Fibroblast of peridontal ligament (primary cell): ENCODE data around the gene SMIM38.
"Not testable (repeated sequence)": the region's sequence is repeated elsewhere in the genome, so short reads cannot be mapped to it uniquely, and the experiment has no call there.

Experiments
- DNase-seq: peaks from one replicate; pipeline ENCODE4 v3.0.0-alpha.2; 2010; ENCODE audit errors: extremely low read depth

The SMIM38 gene

DNA sequence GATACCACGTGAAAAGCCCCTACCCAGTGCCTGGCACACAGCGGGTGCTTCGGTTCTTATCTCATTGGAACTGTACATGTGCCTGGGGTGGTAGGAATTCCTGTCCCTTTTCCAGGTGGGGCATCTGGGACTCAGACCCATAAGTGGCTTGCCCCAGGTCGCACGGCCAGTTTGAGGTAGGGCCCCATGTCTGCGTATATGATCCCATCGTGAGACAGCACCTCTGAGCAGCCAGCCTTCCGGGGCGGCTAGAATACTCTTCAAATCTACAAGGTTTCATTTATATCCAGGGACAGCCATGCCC, 33.5 kb upstream of the SMIM38 start:
- no peak for DNase-seq

GRCh38 chr11:69122630-69123431, 32.9 kb upstream of the SMIM38 start:
- DNase-seq = peak; percentile 35

- DNase-seq = no peak
These were observed 31.9 kb upstream of the SMIM38 start for GRCh38 chr11:69123593-69124545.

DNA sequence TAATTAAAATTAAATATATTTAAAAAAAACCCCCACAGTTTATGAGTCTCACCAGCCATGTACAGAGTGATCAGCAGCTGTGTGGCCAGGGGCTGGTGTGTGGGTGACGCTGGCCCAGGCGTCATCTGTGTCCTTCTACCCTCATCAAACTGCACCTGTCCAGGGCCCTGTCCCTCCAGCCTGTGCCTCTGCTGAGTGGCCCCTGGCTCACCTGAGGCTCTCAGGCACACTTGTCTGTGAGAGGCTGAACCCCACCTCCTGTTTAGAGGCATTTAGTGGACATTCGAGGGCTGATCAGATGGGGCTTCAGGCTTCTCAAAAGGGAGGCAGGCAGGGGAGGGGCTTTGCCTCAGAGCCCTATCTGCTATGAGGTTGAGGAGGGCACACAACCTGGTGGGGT, 29.9 kb upstream of the SMIM38 start:
- DNase-seq = no peak

- no peak for DNase-seq
These were observed 29.4 kb upstream of the SMIM38 start for GRCh38 chr11:69126286-69126685.

DNA sequence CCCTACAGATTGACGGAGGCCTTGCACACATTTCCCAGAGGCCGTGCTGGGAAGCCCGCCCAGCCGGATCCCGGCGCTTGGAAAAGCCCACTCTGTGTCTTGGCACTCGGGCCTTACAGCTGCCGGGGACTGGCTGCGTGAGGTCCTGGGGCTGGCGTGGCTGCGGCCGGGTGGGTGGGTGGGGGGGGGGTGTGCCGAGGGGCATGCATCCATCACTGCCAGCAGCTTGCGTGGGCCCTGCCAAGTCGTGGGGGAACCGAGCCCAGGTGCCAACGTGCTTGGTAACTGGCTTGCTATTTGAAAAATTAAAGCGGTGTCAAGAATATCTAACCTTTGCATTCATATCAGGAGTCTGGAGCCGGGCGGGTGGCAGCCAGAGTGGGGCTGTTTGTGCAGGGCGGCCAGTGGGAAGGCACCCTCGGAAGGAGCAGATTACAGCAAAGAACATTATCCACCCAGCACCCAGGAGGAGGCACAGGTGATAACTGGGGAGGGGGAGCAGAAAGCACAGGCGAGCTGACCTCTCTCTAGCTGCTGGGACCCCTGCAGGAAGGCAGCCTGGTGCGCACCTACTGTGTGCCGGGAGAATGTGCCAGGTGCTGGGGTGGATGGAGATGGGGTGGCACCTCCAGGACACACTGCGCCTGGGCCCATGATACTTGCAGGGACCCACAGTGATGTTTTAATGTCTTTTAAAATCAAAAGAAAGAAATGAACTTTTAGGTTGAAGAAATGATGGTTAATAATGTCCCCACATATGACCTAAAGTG, 28.5 kb upstream of the SMIM38 start:
- no peak for DNase-seq

DNA sequence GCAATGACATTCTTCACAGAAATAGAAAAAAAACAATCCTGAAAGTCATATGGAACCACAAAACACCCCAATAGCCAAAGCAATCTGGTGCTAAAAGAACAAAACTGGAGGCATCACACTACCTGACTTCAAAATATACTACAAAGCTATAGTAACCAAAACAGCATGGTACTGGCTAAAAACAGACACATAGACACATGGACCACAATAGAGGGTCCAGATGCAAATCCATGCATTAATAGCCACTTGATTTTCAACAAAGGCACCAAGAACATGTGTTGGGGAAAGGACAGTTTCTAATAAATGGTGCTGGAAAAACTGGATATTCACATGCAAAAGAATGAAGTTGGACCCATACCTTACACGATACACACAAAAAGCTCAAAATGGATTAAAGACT, 27.9 kb upstream of the SMIM38 start:
- DNase-seq = no peak

GRCh38 chr11:69129053-69129452, 26.7 kb upstream of the SMIM38 start:
- DNase-seq = no peak

DNA sequence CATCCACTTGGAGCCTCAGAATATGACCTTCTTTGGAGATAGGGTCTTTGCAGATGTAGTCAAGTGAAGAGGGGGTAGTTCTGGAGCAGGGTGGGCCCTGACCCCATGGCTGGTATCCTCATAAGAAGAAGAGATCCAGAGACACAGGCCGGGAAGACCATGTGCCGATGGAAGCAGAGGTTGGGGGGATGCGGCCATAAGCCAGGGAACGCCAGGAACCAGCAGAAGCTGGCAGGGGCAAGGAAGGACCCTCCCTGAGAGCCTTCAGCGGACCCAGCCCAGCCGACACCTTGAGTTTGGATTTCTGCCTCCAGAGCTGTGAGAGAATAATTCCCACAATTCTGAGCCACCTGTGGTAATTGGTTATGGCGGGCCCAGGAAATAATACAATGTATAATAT, 26.1 kb upstream of the SMIM38 start:
- DNase-seq = no peak

DNA sequence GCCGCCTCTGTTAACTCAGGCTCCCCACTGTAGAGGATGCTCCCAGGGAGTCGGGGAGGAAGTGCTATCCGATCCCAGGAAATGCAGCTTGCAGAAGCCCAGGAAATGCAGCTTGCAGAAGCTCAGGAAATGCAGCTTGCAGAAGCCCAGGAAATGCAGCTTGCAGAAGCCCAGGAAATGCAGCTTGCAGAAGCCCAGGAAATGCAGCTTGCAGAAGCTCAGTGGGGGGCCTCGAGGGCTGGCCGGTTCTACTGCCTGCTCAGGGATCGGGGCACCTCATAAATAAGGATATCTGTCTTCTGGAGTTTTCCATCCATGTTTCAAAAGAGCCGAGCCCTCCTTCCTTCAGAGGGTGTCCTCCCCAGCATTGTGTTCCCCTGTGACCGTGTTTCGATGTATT, 25.1 kb upstream of the SMIM38 start:
- DNase-seq = no peak

DNA sequence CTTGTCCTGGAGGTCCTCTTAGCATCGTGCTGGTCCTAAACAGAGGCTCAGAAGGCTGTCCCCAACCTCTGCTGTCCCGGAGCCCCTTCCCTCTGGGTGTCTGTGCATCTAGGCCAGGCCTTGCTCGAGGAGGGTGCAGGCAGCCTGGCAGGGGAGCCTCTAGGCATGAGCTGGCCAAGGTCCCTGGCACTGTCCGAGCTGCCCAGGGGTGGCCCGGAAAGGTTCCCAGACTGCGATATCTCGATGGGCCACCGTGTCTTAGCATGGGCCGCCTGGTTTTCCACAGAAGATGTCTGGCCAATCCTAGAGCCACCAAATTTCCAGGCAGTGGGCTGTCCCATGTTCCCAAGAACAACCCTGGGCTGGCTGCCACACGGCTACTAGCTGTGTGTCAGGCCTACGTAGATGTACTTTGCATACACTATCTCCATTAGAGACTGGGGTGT, 24.6 kb upstream of the SMIM38 start:
- DNase-seq = no peak

DNA sequence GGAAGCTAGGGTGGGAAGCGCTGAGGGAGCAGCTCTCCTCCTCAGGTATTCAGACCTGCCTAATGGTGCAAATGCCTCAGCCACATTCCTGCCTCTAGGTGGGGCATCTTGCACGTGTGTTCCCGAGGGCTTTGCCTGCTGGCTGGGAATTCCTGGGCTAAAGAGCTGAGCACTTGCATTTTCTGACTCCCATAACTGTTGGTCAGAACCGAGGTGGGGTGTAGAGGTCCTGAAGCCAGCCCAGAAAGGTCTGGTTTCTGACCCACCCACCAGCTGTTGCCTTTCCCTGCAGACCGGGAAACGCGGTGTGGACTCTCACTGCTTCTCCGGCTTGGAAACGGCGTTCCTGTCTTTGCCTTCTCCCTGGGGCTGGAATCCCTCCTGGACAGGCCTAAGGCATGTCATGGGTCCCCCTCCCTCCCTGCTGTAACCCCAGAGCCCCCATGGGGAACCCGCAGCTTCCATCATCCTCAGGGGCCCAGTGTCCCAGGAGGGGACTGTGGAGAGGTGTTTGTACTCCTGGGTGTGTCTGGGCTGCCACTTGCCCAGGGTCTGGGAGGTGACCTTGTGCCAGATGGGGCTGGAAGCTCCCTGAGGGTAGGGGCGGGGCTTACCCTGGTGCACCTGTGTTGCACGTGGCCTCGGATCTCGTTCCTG, 24.0 kb upstream of the SMIM38 start:
- peak; percentile 60 for DNase-seq

DNA sequence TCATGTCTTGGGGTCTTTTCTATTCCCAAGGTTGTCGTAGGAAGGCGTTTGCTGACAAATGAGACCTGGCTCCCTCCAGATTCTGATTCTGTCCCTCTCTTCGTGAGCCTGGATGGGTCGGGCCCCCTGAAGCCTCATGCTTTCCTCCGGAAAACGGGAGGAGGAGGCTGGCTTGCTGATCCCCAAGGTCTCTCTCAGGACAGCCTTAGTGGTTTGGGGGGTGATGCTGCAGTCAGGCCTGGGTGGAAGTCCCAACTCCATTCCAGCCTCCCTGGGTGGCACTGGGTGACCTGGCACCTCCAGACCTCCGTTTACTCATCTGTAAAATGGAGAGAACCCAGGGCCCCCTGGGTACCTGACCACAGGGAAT, 23.4 kb upstream of the SMIM38 start:
- DNase-seq = no peak

GRCh38 chr11:69133251-69133650, 22.5 kb upstream of the SMIM38 start:
- DNase-seq = no peak

- DNase-seq = not testable (repeated sequence)
These were observed 21.6 kb upstream of the SMIM38 start for GRCh38 chr11:69134182-69134581.

- no peak for DNase-seq
These were observed 20.8 kb upstream of the SMIM38 start for GRCh38 chr11:69134957-69135356.

GRCh38 chr11:69135420-69136363, 20.0 kb upstream of the SMIM38 start:
- no peak for DNase-seq

GRCh38 chr11:69136471-69136870, 19.3 kb upstream of the SMIM38 start:
- DNase-seq = no peak

- DNase-seq = no peak
These were observed 18.4 kb upstream of the SMIM38 start for GRCh38 chr11:69137151-69137844.

- DNase-seq = peak; percentile 75
These were observed 17.5 kb upstream of the SMIM38 start for GRCh38 chr11:69138265-69138664.
